AG04449 (cell line): ENCODE results near the gene SLC12A5.

Experiments used
- CTCF ChIA-PET: fragments of 350-600 bp; formaldehyde crosslinking; extraction: SDS; loops from one replicate; lab custom pipeline; 2021; ENCODE audit warnings: antibody characterized with exemption; lab: Yijun Ruan, JAX
- POLR2A ChIA-PET: fragments of 400-600, 350-600 bp; formaldehyde crosslinking; extraction: SDS; loops from one replicate; lab custom pipeline; 2020; ENCODE audit warnings: antibody characterized with exemption, inconsistent platforms; lab: Yijun Ruan, JAX
- DNase-seq: peaks from one replicate; pipeline ENCODE4 v3.0.0-alpha.2; 2010; ENCODE audit warnings: low read depth, low spot score
- H3K4me3 ChIP-seq: 2 replicates; pipeline ENCODE4 v1.5.1; 2011; ENCODE audit warnings: low read depth, mild to moderate bottlenecking, control low read depth, low read length
- CTCF ChIP-seq: IDR thresholded peaks from one replicate; pipeline ENCODE4 v1.5.1; 2011; ENCODE audit warnings: mild to moderate bottlenecking, moderate library complexity, low read length, control low read depth, inconsistent platforms; ENCODE audit not compliant: insufficient read depth; ENCODE audit errors: missing control alignments

The SLC12A5 gene

GRCh38 chr20:46056027-46056833 is 27.2 kb downstream of the SLC12A5 start:
- ChIA-PET CTCF (interaction anchor here (1.0 to 3.1 kb wide), 5 partner anchors 10 to 43 kb away, joined by 5 to 13 read pairs (median 9); no protein-coding TSS in a partner anchor), POLR2A (no interaction called here)
- no peak for DNase-seq
- no peak for TF ChIP-seq CTCF
- H3K4me3 ChIP-seq = no peak overlapping the region

DNA sequence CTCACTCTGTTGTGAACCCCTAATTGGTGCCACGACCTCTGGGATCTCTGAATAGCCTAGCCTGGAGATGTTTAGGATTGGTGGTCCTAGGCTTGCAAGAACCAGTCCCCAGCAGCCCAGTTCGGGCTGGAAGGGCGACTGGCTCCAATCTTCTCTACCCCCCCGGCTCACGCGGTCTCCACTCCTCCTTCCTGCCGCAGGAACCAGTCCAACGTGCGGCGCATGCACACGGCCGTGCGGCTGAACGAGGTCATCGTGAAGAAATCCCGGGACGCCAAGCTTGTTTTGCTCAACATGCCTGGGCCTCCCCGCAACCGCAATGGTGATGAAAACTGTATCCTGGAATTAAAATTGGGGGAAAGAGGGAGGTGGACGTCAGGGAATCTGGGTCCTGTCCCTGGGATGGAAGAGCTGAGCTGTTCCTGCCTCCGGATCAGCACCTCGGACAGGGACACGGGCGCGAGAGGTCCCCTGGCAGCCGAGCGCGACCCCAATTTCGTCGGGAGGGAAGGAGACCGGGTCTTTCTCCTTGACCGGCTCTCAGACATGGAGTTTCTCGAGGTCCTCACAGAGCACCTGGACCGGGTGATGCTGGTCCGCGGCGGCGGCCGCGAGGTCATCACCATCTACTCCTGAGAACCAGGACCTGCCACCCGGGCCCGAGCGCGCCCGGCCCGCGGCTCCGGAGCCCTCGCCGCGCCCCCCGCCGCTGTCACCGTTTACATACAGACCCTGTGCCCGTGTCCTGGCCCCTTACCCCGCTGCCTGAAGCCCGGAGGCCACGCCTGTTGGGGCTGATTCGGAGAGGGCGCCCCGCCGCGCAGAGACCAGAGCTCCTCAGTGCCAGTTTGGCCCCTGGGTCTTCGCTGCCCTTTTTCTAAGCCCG is 28.2 kb downstream of the SLC12A5 start:
- ChIA-PET POLR2A (interaction anchor here (0.7 kb wide), 1 partner anchor 19 kb away, joined by 4 read pairs; no protein-coding TSS in a partner anchor), CTCF (interaction anchor here (1.0 to 3.1 kb wide), 15 partner anchors 9 to 114 kb away, joined by 3 to 13 read pairs (median 5); no protein-coding TSS in a partner anchor)
- H3K4me3 ChIP-seq = no peak overlapping the region
- no peak for DNase-seq
- TF ChIP-seq CTCF = no peak

GRCh38 chr20:46057856-46058598 is 29.0 kb downstream of the SLC12A5 start:
- POLR2A ChIA-PET = interaction anchor here (0.7 kb wide), 1 partner anchor 18 kb away, joined by 4 read pairs; no protein-coding TSS in a partner anchor
- CTCF ChIA-PET = interaction anchor here (0.9 to 3.1 kb wide), 20 partner anchors 8 to 281 kb away, joined by 3 to 13 read pairs (median 4); partner anchors contain the start of gene SLC12A5
- TF ChIP-seq CTCF = peak; percentile 46
- H3K4me3 ChIP-seq = peak overlapping the region; percentile 48
- no peak for DNase-seq

GRCh38 chr20:46058599-46059281 is 29.7 kb downstream of the SLC12A5 start:
- POLR2A ChIA-PET = interaction anchor here (0.7 kb wide), 1 partner anchor 348 kb away, joined by 3 read pairs; the partner anchor contains the start of gene ELMO2
- DNase-seq = no peak
- no peak for TF ChIP-seq CTCF
- peak overlapping the region; percentile 48 for H3K4me3 ChIP-seq
- CTCF ChIA-PET = interaction anchor here (0.9 to 3.1 kb wide), 17 partner anchors 8 to 282 kb away, joined by 3 to 13 read pairs (median 5); partner anchors contain the start of gene SLC12A5

GRCh38 chr20:46060301-46060881 is 31.4 kb downstream of the SLC12A5 start:
- ChIA-PET CTCF (interaction anchor here (1.9 kb wide), 1 partner anchor 46 kb away, joined by 11 read pairs; no protein-coding TSS in a partner anchor), POLR2A (no interaction called here)
- no peak overlapping the region for H3K4me3 ChIP-seq
- no peak for DNase-seq
- no peak for TF ChIP-seq CTCF
